GM21381 (cell line): Measurements from ENCODE around the gene ZNF761.
"Not testable (repeated sequence)": the region's sequence is repeated elsewhere in the genome, so short reads cannot be mapped to it uniquely, and the experiment has no call there.

Experiments used
- ATAC-seq: cut with Tn5 transposase; IDR thresholded peaks from one replicate; pipeline ENCODE4 v1.9.1; 2021; ENCODE audit warnings: mild to moderate bottlenecking, moderate library complexity; ENCODE audit not compliant: unreplicated experiment

Gene ZNF761

GRCh38 chr19:53455828-53456227 is 24.0 kb downstream of the ZNF761 start:
- no peak for ATAC-seq

GRCh38 chr19:53460131-53460721 is 28.4 kb downstream of the ZNF761 start:
- not testable (repeated sequence) for ATAC-seq

GRCh38 chr19:53461866-53462265 is 30.1 kb downstream of the ZNF761 start:
- ATAC-seq: no peak

- ATAC-seq: no peak
Observed at GRCh38 chr19:53462861-53463260, 31.1 kb downstream of the ZNF761 start.

GRCh38 chr19:53463263-53463662 is 31.5 kb downstream of the ZNF761 start:
- no peak for ATAC-seq

- no peak for ATAC-seq
Observed at GRCh38 chr19:53466726-53467484, 35.1 kb downstream of the ZNF761 start.

- peak; percentile 86 for ATAC-seq
Observed at GRCh38 chr19:53467485-53468262, 35.9 kb downstream of the ZNF761 start, which contains the start of gene ZNF813. ZNF813 (plus strand) TSS chr19:53467733; CDS start chr19:53483823, 16,090 bp downstream.

- ATAC-seq: not testable (repeated sequence)
Observed at GRCh38 chr19:53468628-53469027, 36.8 kb downstream of the ZNF761 start.

GRCh38 chr19:53471916-53472315 is 40.1 kb downstream of the ZNF761 start:
- ATAC-seq: no peak

- ATAC-seq: not testable (repeated sequence)
Observed at GRCh38 chr19:53474832-53475231, 43.0 kb downstream of the ZNF761 start.

- not testable (repeated sequence) for ATAC-seq
Observed at GRCh38 chr19:53475470-53475869, 43.7 kb downstream of the ZNF761 start.

- ATAC-seq: not testable (repeated sequence)
Observed at GRCh38 chr19:53483751-53484150, 52.0 kb downstream of the ZNF761 start.

- ATAC-seq: no peak
Observed at GRCh38 chr19:53485046-53486004, 53.5 kb downstream of the ZNF761 start.

GRCh38 chr19:53492153-53492552 is 60.4 kb downstream of the ZNF761 start:
- ATAC-seq: no peak

- ATAC-seq: not testable (repeated sequence)
Observed at GRCh38 chr19:53497311-53498023, 65.7 kb downstream of the ZNF761 start.

- ATAC-seq: not testable (repeated sequence)
Observed at GRCh38 chr19:53498024-53498395, 66.2 kb downstream of the ZNF761 start.

- ATAC-seq: not testable (repeated sequence)
Observed at GRCh38 chr19:53503151-53503550, 71.4 kb downstream of the ZNF761 start.

GRCh38 chr19:53503671-53504364 is 72.0 kb downstream of the ZNF761 start:
- ATAC-seq: not testable (repeated sequence)

GRCh38 chr19:53504365-53504703 is 72.5 kb downstream of the ZNF761 start:
- ATAC-seq: not testable (repeated sequence)
